DND-41 (cell line): ENCODE data around the gene AMFR.

Source experiments
- EZH2 ChIP-seq: IDR thresholded peaks from 3 replicates; pipeline ENCODE4 v1.6.1; 2012; ENCODE audit warnings: borderline replicate concordance, low read depth, mild to moderate bottlenecking, moderate library complexity, low read length, inconsistent platforms; ENCODE audit not compliant: severe bottlenecking
- TF ChIP-seq, protein P1 (sequence below): IDR thresholded peaks from 2 replicates; pipeline ENCODE4 v1.5.1; 2012; ENCODE audit warnings: borderline replicate concordance, low read length, moderate library complexity, mild to moderate bottlenecking; ENCODE audit not compliant: poor library complexity, severe bottlenecking; ENCODE audit errors: extremely low read depth

GRCh38 chr16:56355786-56356275, 69.5 kb downstream of the AMFR start:
- no peak for TF ChIP-seq EZH2
- TF ChIP-seq, protein P1, sequence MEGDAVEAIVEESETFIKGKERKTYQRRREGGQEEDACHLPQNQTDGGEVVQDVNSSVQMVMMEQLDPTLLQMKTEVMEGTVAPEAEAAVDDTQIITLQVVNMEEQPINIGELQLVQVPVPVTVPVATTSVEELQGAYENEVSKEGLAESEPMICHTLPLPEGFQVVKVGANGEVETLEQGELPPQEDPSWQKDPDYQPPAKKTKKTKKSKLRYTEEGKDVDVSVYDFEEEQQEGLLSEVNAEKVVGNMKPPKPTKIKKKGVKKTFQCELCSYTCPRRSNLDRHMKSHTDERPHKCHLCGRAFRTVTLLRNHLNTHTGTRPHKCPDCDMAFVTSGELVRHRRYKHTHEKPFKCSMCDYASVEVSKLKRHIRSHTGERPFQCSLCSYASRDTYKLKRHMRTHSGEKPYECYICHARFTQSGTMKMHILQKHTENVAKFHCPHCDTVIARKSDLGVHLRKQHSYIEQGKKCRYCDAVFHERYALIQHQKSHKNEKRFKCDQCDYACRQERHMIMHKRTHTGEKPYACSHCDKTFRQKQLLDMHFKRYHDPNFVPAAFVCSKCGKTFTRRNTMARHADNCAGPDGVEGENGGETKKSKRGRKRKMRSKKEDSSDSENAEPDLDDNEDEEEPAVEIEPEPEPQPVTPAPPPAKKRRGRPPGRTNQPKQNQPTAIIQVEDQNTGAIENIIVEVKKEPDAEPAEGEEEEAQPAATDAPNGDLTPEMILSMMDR = no peak
